ENCODE measurements around the gene MLLT1.

MLLT1 gene

GRCh38 chr19:6259312-6259861, 20.4 kb downstream of the MLLT1 start:
- DNase-seq (ENCODE audit: low spot score), result no peak

- DNase-seq (ENCODE audit: low spot score), result no peak
Observed at GRCh38 chr19:6258812-6259311, 20.9 kb downstream of the MLLT1 start.

GRCh38 chr19:6253954-6254733, 25.6 kb downstream of the MLLT1 start:
- no peak for DNase-seq (ENCODE audit: low spot score)

- no peak for DNase-seq (ENCODE audit: low spot score)
Observed at GRCh38 chr19:6252066-6252465, 27.7 kb downstream of the MLLT1 start.

GRCh38 chr19:6250909-6251308, 28.9 kb downstream of the MLLT1 start:
- no peak for DNase-seq (ENCODE audit: low spot score)

- DNase-seq (ENCODE audit: low spot score), result no peak
Observed at GRCh38 chr19:6250024-6250615, 29.7 kb downstream of the MLLT1 start.

- DNase-seq (ENCODE audit: low spot score), result no peak
Observed at GRCh38 chr19:6249296-6249695, 30.5 kb downstream of the MLLT1 start.

- no peak for DNase-seq (ENCODE audit: low spot score)
Observed at GRCh38 chr19:6248844-6249243, 30.9 kb downstream of the MLLT1 start.

GRCh38 chr19:6248341-6248740, 31.4 kb downstream of the MLLT1 start:
- no peak for DNase-seq (ENCODE audit: low spot score)

- DNase-seq (ENCODE audit: low spot score), result no peak
Observed at GRCh38 chr19:6247007-6247288, 32.8 kb downstream of the MLLT1 start.

GRCh38 chr19:6246174-6247006, 33.4 kb downstream of the MLLT1 start:
- DNase-seq (ENCODE audit: low spot score), result no peak

GRCh38 chr19:6242677-6243076, 37.1 kb downstream of the MLLT1 start:
- no peak for DNase-seq (ENCODE audit: low spot score)

GRCh38 chr19:6241680-6242377, 37.9 kb downstream of the MLLT1 start:
- no peak for DNase-seq (ENCODE audit: low spot score)

- no peak for DNase-seq (ENCODE audit: low spot score)
Observed at GRCh38 chr19:6241056-6241455, 38.7 kb downstream of the MLLT1 start.

- DNase-seq (ENCODE audit: low spot score), result no peak
Observed at GRCh38 chr19:6239871-6240676, 39.7 kb downstream of the MLLT1 start.

- DNase-seq (ENCODE audit: low spot score), result no peak
Observed at GRCh38 chr19:6239401-6239844, 40.4 kb downstream of the MLLT1 start.

- DNase-seq (ENCODE audit: low spot score), result no peak
Observed at GRCh38 chr19:6238643-6239281, 41.0 kb downstream of the MLLT1 start.

- DNase-seq (ENCODE audit: low spot score), result no peak
Observed at GRCh38 chr19:6238256-6238642, 41.5 kb downstream of the MLLT1 start.

- no peak for DNase-seq (ENCODE audit: low spot score)
Observed at GRCh38 chr19:6236310-6237291, 43.2 kb downstream of the MLLT1 start.

Measured in RKO (cell line).